PC-3 (cell line): Measurements from ENCODE around the gene EXOC6. TPM values are rescaled to one million over a fixed set of nuclear protein-coding genes. Genes with fewer than 3 reads are reported as not detected.
A peak's percentile ranks its signal among the peaks of the same experiment; 100 is the strongest.

Experiments
- ATAC-seq: fragments of 200-7000 bp; cut with Tn5 transposase; 2 replicates; pipeline ENCODE4 v1.9.1; 2020; ENCODE audit warnings: mild to moderate bottlenecking, moderate library complexity
- BruUV-seq: library from RNA; stranded (reverse); fragments of 400-500 nt; replicated peaks from 2 replicates; lab custom pipeline; 2021; lab: Mats Ljungman, UMichigan
- CTCF ChIA-PET: fragments of 300-600 bp; sonication (Branson Sonifier 250); formaldehyde crosslinking; loops from one replicate; lab custom pipeline; 2022; ENCODE audit warnings: antibody characterized with exemption; lab: Charles Lee
- POLR2A ChIA-PET: fragments of 300-600 bp; sonication (Branson Sonifier 250); formaldehyde crosslinking; loops from one replicate; lab custom pipeline; 2022; ENCODE audit warnings: antibody characterized with exemption; ENCODE audit not compliant: unreplicated experiment; lab: Charles Lee
- DNase-seq: peaks from one replicate; pipeline ENCODE4 v3.0.0-alpha.2; 2015
- H2AFZ ChIP-seq: fragments of 300-600 bp; sonication (generic); 2 replicates; pipeline ENCODE4 v1.6.0; 2016; ENCODE audit warnings: antibody characterized with exemption, low read length
- H3F3A ChIP-seq: fragments of 300-600 bp; sonication (generic); one replicate; pipeline ENCODE4 v1.6.0; 2017; ENCODE audit warnings: antibody characterized with exemption, low read length, control low read depth, mild to moderate bottlenecking; ENCODE audit not compliant: unreplicated experiment
- H3K27ac ChIP-seq: fragments of 300-600 bp; sonication (generic); 2 replicates; pipeline ENCODE4 v1.5.1; 2016; ENCODE audit warnings: mild to moderate bottlenecking, low read length
- H3K27me3 ChIP-seq: fragments of 300-600 bp; sonication (generic); 2 replicates; pipeline ENCODE4 v1.6.1; 2016; ENCODE audit warnings: low read length, mixed read lengths
- H3K36me3 ChIP-seq: fragments of 300-600 bp; sonication (generic); 2 replicates; pipeline ENCODE4 v1.6.1; 2016; ENCODE audit warnings: low read depth, mixed run types, low read length, mixed read lengths
- H3K4me1 ChIP-seq: fragments of 300-600 bp; sonication (generic); 2 replicates; pipeline ENCODE4 v1.5.1; 2016; ENCODE audit warnings: low read length; ENCODE audit not compliant: insufficient read depth
- H3K4me2 ChIP-seq: fragments of 300-600 bp; sonication (generic); 2 replicates; pipeline ENCODE4 v1.6.0; 2016; ENCODE audit warnings: low read length
- H3K4me3 ChIP-seq: fragments of 300-600 bp; sonication (generic); 2 replicates; pipeline ENCODE4 v1.5.1; 2016; ENCODE audit warnings: mild to moderate bottlenecking, low read length, mixed read lengths
- H3K79me2 ChIP-seq: fragments of 300-600 bp; sonication (generic); 2 replicates; pipeline ENCODE4 v1.6.1; 2017; ENCODE audit warnings: low read length, mixed read lengths
- H3K9ac ChIP-seq: fragments of 300-600 bp; sonication (generic); 2 replicates; pipeline ENCODE4 v1.6.0; 2016; ENCODE audit warnings: mild to moderate bottlenecking, low read length
- H3K9me2 ChIP-seq: fragments of 300-600 bp; sonication (generic); replicated peaks from 2 replicates; pipeline ENCODE4 v1.6.1; 2016; ENCODE audit warnings: mixed run types, low read length, mixed read lengths
- H3K9me3 ChIP-seq: fragments of 300-600 bp; sonication (generic); 2 replicates; pipeline ENCODE4 v1.6.1; 2016; ENCODE audit warnings: low read length, mixed read lengths
- H4K20me1 ChIP-seq: fragments of 300-600 bp; sonication (generic); 2 replicates; pipeline ENCODE4 v1.6.1; 2016; ENCODE audit warnings: low read length, mixed read lengths
- CTCF ChIP-seq: fragments of 300-600 bp; sonication (generic); conservative IDR thresholded peaks from 2 replicates; pipeline ENCODE4 v1.5.1; 2017; ENCODE audit warnings: antibody characterized with exemption, low read depth, mild to moderate bottlenecking, low read length
- EZH2 ChIP-seq: fragments of 300-600 bp; sonication (generic); IDR thresholded peaks from one replicate; pipeline ENCODE4 v1.6.1; 2017; ENCODE audit warnings: antibody characterized with exemption, mild to moderate bottlenecking, low read length; ENCODE audit not compliant: unreplicated experiment
- EZH2phosphoT487 ChIP-seq: fragments of 300-600 bp; sonication (generic); IDR thresholded peaks from 2 replicates; pipeline ENCODE4 v1.6.1; 2018; ENCODE audit warnings: mild to moderate bottlenecking, antibody characterized with exemption, low read length, borderline replicate concordance
- intact Hi-C: fragments of 100-400 bp; cut with micrococcal nuclease; formaldehyde crosslinking; loops from 2 replicates; pipeline ENCODE4 v1.9.0; 2023
- total RNA-seq: library from RNA; depleted of rRNA; stranded (reverse); fragments of >200 nt; gene quantifications from 2 replicates; pipeline ENCODE4 v1.2.3, GENCODE V29; 2014

EXOC6 gene
- total RNA-seq, 1 experiment from 2014 or later: 5.7 TPM

GRCh38 chr10:93071674-93072224, 223.4 kb downstream of the EXOC6 start:
- peak; percentile 62 for ATAC-seq
- peak overlapping the region; percentile 96 for H3K4me2 ChIP-seq
- H4K20me1 ChIP-seq: no peaks in the 10 kb centered on the region
- no peak overlapping the region for H3K9ac ChIP-seq
- H3K9me3 ChIP-seq: no peaks in the 10 kb centered on the region
- H2AFZ ChIP-seq: peak overlapping the region; percentile 92
- ChIA-PET CTCF (no interaction called here), POLR2A (no interaction called here)
- TF ChIP-seq EZH2phosphoT487 (no peak), CTCF (peak; percentile 24)
- intact Hi-C loops: no loop called here
- no TSS peak for BruUV-seq
- no peaks in the 10 kb centered on the region for H3K36me3 ChIP-seq
- H3K27me3 ChIP-seq: peaks cover 16% of the 10 kb centered on the region
- no peak overlapping the region for H3K27ac ChIP-seq
- H3K9me2 ChIP-seq: no peaks in the 10 kb centered on the region
- H3K4me3 ChIP-seq: peak overlapping the region; percentile 76
- no peaks in the 10 kb centered on the region for H3F3A ChIP-seq
- peaks cover 11% of the 10 kb centered on the region; the same call in 1 of the 2 replicates for H3K4me1 ChIP-seq
- DNase-seq: peak; percentile 64
- H3K79me2 ChIP-seq: no peaks in the 10 kb centered on the region

GRCh38 chr10:93072225-93072712, 223.9 kb downstream of the EXOC6 start:
- CTCF ChIA-PET: no interaction called here
- Histone ChIP-seq H2AFZ (peak overlapping the region; percentile 92), H3K9me2 (no peaks in the 10 kb centered on the region), H3K9me3 (no peaks in the 10 kb centered on the region), H3K4me3 (peak overlapping the region; percentile 76), H3K4me2 (peak overlapping the region; percentile 96), H4K20me1 (no peaks in the 10 kb centered on the region), H3K27me3 (peaks cover 16% of the 10 kb centered on the region), H3K27ac (no peak overlapping the region), H3K36me3 (no peaks in the 10 kb centered on the region), H3K9ac (no peak overlapping the region), H3K79me2 (no peaks in the 10 kb centered on the region), H3F3A (no peaks in the 10 kb centered on the region), H3K4me1 (peaks cover 11% of the 10 kb centered on the region; the same call in 1 of the 2 replicates)
- ATAC-seq (peak; percentile 61), DNase-seq (peak; percentile 21)
- TF ChIP-seq EZH2 (no peak), CTCF (no peak), EZH2phosphoT487 (no peak)
- intact Hi-C loops: no loop called here
- BruUV-seq: no TSS peak
- POLR2A ChIA-PET: no interaction called here
